Endothelial cell of umbilical vein (primary cell): ENCODE results near the gene GATA3.

ENCODE experiments used
- GATA2 ChIP-seq: IDR thresholded peaks from 2 replicates; pipeline ENCODE4 v1.7.0; 2011; ENCODE audit warnings: low read depth, mild to moderate bottlenecking, moderate library complexity, mixed read lengths, low read length; ENCODE audit not compliant: insufficient read length, insufficient read depth
- JUN ChIP-seq: IDR thresholded peaks from 2 replicates; pipeline ENCODE4 v1.6.1; 2011; ENCODE audit warnings: borderline replicate concordance, low read depth; ENCODE audit not compliant: insufficient read length, insufficient read depth
- POLR2A ChIP-seq: IDR thresholded peaks from 2 replicates; pipeline ENCODE4 v1.6.1; 2012; ENCODE audit warnings: low read depth, mild to moderate bottlenecking, control low read depth, low read length
- POLR2AphosphoS5 ChIP-seq: IDR thresholded peaks from 2 replicates; pipeline ENCODE4 v1.6.1; 2012; ENCODE audit warnings: low read depth, mild to moderate bottlenecking, control low read depth, low read length, moderate library complexity; ENCODE audit not compliant: insufficient read depth
- TF ChIP-seq, protein P1 (sequence below), 2 donors: IDR thresholded peaks; 1 replicate in 1 of 2; 2 replicates in 1 of 2; pipeline ENCODE4 v1.5.1; 2011; ENCODE audit warnings: low read length in 2 of 2, mild to moderate bottlenecking in 2 of 2, moderate library complexity in 2 of 2, control low read depth in 1 of 2, inconsistent platforms in 1 of 2, low read depth in 1 of 2; ENCODE audit not compliant: insufficient read depth in 1 of 2; ENCODE audit errors: extremely low read depth in 1 of 2

DNA sequence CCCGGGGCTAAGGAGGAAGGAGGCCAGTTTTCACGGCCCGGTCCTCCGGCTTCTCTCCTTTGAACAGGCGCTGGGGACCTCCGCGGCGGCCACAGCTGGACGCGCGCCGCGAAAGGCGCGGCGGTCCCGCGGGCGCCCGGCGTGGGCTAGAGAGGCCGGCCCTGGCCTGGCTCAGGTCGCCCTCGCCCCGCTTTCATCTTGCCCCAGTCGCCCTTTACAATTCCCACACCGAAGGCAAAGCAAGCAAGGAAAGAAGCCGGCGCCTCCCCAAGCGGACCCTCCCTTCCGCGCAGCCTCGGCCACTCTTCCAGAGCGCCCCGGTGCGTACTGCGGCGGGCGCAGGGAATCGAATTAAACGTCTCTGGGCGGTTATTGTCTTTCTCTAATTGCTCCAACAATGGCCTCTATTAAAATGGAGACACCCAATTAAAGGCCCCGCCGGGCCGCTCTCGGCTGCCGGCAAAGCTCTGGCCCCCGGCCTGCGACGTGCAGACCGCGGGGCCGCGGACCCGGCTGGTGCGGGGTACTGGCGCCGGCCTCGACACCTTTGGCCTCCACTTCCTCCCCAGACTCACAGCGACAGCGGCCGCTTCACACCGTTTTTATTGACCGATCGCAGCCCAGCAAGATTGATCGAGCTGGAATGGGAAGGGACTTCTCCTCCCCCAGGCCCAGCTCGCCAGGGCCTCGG is 4.5 kb upstream of the GATA3 start:
- no peak for TF ChIP-seq POLR2A
- TF ChIP-seq, protein P1, sequence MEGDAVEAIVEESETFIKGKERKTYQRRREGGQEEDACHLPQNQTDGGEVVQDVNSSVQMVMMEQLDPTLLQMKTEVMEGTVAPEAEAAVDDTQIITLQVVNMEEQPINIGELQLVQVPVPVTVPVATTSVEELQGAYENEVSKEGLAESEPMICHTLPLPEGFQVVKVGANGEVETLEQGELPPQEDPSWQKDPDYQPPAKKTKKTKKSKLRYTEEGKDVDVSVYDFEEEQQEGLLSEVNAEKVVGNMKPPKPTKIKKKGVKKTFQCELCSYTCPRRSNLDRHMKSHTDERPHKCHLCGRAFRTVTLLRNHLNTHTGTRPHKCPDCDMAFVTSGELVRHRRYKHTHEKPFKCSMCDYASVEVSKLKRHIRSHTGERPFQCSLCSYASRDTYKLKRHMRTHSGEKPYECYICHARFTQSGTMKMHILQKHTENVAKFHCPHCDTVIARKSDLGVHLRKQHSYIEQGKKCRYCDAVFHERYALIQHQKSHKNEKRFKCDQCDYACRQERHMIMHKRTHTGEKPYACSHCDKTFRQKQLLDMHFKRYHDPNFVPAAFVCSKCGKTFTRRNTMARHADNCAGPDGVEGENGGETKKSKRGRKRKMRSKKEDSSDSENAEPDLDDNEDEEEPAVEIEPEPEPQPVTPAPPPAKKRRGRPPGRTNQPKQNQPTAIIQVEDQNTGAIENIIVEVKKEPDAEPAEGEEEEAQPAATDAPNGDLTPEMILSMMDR (IDR thresholded peaks at IDR 0.05; ENCODE audit: extremely low read depth in 1 of 2, insufficient read depth in 1 of 2, low read depth in 1 of 2, low read length in 2 of 2), result no peak
- TF ChIP-seq POLR2AphosphoS5, result no peak
- TF ChIP-seq GATA2, result no peak
- TF ChIP-seq JUN, result no peak
